ENCODE results near the gene STX3.

- TF ChIP-seq ZNF33B (CRISPR knock-in tag; IDR thresholded peaks at IDR 0.05) (no peak), EP300 (IDR thresholded peaks at IDR 0.05; ENCODE audit: low read depth in 2 of 2, low read length in 2 of 2) (no peak), EP300 (CRISPR knock-in tag; IDR thresholded peaks at IDR 0.05; ENCODE audit: borderline replicate concordance) (no peak)
Observed at GRCh38 chr11:59771605-59772004, 16.4 kb downstream of the STX3 start.
